ENCODE data around the gene ATP5PD. TPM values are rescaled to one million over a fixed set of nuclear protein-coding genes. Genes with fewer than 3 reads are reported as not detected.
A peak's percentile ranks its signal among the peaks of the same experiment; 100 is the strongest.

Gene ATP5PD
- total RNA-seq, 1 experiment from 2014 or later: 344 TPM

DNA sequence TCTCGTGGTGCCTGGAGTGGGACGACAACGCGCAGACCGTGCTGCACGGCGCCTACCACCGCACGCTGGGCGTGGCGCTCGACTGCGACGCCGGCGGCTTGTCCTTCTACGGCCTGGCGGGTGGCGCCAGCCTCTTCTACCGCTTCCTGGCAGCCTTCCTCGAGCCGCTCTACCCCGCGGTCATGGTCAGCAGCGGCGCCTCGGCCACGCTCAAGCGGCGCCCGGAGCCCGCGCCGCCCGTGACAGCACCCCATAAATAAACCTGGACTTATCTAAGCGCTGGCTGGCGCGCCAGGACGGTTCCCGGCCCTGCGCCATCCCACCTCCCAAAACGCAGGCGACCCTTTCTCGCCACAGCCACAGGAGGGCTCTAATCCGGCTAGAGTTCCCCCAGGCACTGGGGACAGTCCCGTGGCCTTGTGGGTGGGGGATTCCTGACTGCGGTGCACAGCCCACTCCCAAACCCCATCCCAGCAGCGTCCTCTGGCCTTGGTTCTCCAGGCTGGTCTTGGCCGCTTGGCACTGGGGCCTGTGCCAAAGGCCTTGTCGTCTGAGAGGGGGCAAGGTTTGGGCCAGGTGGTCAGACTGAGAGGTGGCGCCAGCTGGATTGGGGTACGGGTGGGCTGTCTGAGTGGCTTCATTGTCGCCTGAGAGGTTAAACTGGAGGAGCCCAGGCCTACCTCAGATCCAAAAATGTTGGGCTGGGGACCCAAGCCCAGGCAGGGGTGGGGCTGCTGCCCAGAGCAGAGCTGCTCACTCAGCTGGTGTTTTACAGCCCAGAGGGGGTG lies 30.9 kb upstream of the ATP5PD start:
- Histone ChIP-seq H2AK5ac (ENCODE audit: insufficient read length, low read length) (no peak overlapping the region), H3K4me1 (ENCODE audit: insufficient read depth, low read length) (peaks cover 6% of the 10 kb centered on the region; the same call in 1 of the 2 replicates), H3K23me2 (ENCODE audit: insufficient read length, low read depth, low read length, poor library complexity, severe bottlenecking) (no peaks in the 10 kb centered on the region), H4K5ac (ENCODE audit: insufficient read length, low read depth, low read length) (no peak overlapping the region), H3K79me1 (ENCODE audit: insufficient read depth, low read depth, low read length, poor library complexity, severe bottlenecking) (no peaks in the 10 kb centered on the region), H3K27ac (ENCODE audit: insufficient read length, low read depth, low read length) (no peak overlapping the region), H3K56ac (ENCODE audit: insufficient read length, low read depth, low read length) (no peak overlapping the region), H3K4me2 (ENCODE audit: insufficient read depth, insufficient read length, low read length) (no peak overlapping the region), H4K91ac (ENCODE audit: insufficient read length, low read depth, low read length) (no peak overlapping the region), H2AFZ (ENCODE audit: low read length) (no peak overlapping the region), H4K8ac (replicated peaks; ENCODE audit: insufficient read length, low read depth, low read length) (no peak overlapping the region), H2BK15ac (ENCODE audit: low read depth, low read length) (no peak overlapping the region), H3K9ac (ENCODE audit: extremely low read depth, insufficient read length, low read length) (no peak overlapping the region), H2BK12ac (ENCODE audit: insufficient read length, low read depth, low read length) (no peak overlapping the region), H3K23ac (ENCODE audit: insufficient read length, low read depth, low read length) (no peak overlapping the region), H2BK20ac (ENCODE audit: low read depth, low read length, poor library complexity, severe bottlenecking) (no peak overlapping the region), H3K27me3 (ENCODE audit: insufficient read depth, low read length) (no peaks in the 10 kb centered on the region), H2BK120ac (ENCODE audit: low read depth, low read length, poor library complexity, severe bottlenecking) (no peak overlapping the region), H3T11ph (ENCODE audit: low read length) (no peak overlapping the region), H3K4ac (ENCODE audit: low read depth, low read length) (no peak overlapping the region), H4K20me1 (ENCODE audit: control insufficient read depth, insufficient read depth, insufficient read length) (no peaks in the 10 kb centered on the region), H3K18ac (ENCODE audit: insufficient read length, low read depth, low read length) (no peak overlapping the region), H3K14ac (ENCODE audit: insufficient read depth, low read length) (no peak overlapping the region), H3K9me3 (ENCODE audit: control insufficient read depth, low read depth, low read length) (no peaks in the 10 kb centered on the region), H3K79me2 (ENCODE audit: insufficient read depth, low read length) (no peaks in the 10 kb centered on the region), H2BK5ac (ENCODE audit: insufficient read length, low read length) (no peak overlapping the region)
- Mint-ChIP-seq H3K27ac (peak overlapping the region in 1 of 3 experiments; percentile 64; a peak in 1 of 7 replicates), H3K9me3 (no peaks in the 10 kb centered on the region; a peak in 1 of 5 replicates), H3K4me3 (no peak overlapping the region), H3K36me3 (ENCODE audit: insufficient read depth in 1 of 3, low read depth in 3 of 3) (no peaks in the 10 kb centered on the region), H3K4me1 (peaks cover 28 to 31% of the 10 kb centered on the region in 2 experiments), H3K27me3 (ENCODE audit: low read depth) (no peaks in the 10 kb centered on the region; the same call in 1 of the 2 replicates)
- TF ChIP-seq, protein P1, sequence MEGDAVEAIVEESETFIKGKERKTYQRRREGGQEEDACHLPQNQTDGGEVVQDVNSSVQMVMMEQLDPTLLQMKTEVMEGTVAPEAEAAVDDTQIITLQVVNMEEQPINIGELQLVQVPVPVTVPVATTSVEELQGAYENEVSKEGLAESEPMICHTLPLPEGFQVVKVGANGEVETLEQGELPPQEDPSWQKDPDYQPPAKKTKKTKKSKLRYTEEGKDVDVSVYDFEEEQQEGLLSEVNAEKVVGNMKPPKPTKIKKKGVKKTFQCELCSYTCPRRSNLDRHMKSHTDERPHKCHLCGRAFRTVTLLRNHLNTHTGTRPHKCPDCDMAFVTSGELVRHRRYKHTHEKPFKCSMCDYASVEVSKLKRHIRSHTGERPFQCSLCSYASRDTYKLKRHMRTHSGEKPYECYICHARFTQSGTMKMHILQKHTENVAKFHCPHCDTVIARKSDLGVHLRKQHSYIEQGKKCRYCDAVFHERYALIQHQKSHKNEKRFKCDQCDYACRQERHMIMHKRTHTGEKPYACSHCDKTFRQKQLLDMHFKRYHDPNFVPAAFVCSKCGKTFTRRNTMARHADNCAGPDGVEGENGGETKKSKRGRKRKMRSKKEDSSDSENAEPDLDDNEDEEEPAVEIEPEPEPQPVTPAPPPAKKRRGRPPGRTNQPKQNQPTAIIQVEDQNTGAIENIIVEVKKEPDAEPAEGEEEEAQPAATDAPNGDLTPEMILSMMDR (conservative IDR thresholded peaks at IDR 0.05): no peak
- peak; percentile 68 for DNase-seq
- WGBS (ENCODE audit: extremely low coverage, insufficient read length, low lambda C conversion rate): no CpG with 5 or more reads among the region's 53 CpGs
